PC-3 (cell line): ENCODE results near the gene DPAGT1.

Experiments
- EZH2 ChIP-seq: fragments of 300-600 bp; sonication (generic); IDR thresholded peaks from one replicate; pipeline ENCODE4 v1.6.1; 2017; ENCODE audit warnings: antibody characterized with exemption, mild to moderate bottlenecking, low read length; ENCODE audit not compliant: unreplicated experiment
- EZH2phosphoT487 ChIP-seq: fragments of 300-600 bp; sonication (generic); IDR thresholded peaks from 2 replicates; pipeline ENCODE4 v1.6.1; 2018; ENCODE audit warnings: mild to moderate bottlenecking, antibody characterized with exemption, low read length, borderline replicate concordance
- TF ChIP-seq, protein P1 (sequence below): fragments of 300-600 bp; sonication (generic); conservative IDR thresholded peaks from 2 replicates; pipeline ENCODE4 v1.5.1; 2017; ENCODE audit warnings: antibody characterized with exemption, low read depth, mild to moderate bottlenecking, low read length

DNA sequence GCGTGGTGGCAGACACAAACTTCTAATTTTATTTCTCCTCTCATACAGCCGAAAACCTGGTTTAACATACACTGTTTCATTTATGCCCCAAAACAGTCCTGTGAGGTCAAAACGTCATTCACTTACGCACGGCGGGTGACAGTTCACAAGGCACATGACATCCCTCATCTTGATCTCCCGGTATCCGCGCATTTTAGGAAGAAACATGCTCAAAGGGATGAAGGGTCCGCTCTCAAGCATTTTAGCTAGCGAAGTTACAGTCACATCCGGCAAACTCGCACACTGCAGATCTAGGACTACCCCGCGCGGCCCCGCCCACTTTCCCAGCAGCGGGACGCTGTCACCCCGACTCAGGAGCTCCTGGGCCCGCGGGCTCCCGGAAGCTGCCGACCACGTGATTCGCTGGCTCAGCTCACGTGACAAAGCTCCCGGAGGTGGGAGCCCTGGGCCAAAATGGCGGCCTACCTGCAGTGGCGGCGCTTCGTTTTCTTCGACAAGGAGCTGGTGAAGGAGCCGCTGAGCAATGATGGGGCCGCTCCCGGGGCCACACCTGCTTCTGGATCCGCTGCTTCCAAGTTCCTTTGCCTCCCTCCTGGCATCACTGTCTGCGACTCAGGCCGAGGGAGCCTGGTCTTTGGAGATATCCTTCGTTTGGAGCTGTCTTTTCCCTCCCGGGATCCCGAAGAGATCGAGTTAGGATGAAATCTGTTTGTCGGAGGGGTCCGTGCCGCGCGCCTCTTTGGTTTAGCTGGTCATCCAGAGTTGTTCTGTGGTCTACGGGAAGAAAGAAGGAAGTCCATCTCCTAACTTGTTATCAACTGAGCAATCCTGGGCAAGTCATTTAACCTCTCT is 34.1 kb downstream of the DPAGT1 start, which contains the start of gene VPS11:
- TF ChIP-seq EZH2 (no peak), EZH2phosphoT487 (no peak)
- TF ChIP-seq, protein P1, sequence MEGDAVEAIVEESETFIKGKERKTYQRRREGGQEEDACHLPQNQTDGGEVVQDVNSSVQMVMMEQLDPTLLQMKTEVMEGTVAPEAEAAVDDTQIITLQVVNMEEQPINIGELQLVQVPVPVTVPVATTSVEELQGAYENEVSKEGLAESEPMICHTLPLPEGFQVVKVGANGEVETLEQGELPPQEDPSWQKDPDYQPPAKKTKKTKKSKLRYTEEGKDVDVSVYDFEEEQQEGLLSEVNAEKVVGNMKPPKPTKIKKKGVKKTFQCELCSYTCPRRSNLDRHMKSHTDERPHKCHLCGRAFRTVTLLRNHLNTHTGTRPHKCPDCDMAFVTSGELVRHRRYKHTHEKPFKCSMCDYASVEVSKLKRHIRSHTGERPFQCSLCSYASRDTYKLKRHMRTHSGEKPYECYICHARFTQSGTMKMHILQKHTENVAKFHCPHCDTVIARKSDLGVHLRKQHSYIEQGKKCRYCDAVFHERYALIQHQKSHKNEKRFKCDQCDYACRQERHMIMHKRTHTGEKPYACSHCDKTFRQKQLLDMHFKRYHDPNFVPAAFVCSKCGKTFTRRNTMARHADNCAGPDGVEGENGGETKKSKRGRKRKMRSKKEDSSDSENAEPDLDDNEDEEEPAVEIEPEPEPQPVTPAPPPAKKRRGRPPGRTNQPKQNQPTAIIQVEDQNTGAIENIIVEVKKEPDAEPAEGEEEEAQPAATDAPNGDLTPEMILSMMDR = no peak
